Measurements from ENCODE around the gene LRFN4. TPM values are rescaled to one million over a fixed set of nuclear protein-coding genes. Genes with fewer than 3 reads are reported as not detected.

The LRFN4 gene
- polyA plus RNA-seq, 10 donors: 13.7 to 26.0 (median 19.0) TPM

DNA sequence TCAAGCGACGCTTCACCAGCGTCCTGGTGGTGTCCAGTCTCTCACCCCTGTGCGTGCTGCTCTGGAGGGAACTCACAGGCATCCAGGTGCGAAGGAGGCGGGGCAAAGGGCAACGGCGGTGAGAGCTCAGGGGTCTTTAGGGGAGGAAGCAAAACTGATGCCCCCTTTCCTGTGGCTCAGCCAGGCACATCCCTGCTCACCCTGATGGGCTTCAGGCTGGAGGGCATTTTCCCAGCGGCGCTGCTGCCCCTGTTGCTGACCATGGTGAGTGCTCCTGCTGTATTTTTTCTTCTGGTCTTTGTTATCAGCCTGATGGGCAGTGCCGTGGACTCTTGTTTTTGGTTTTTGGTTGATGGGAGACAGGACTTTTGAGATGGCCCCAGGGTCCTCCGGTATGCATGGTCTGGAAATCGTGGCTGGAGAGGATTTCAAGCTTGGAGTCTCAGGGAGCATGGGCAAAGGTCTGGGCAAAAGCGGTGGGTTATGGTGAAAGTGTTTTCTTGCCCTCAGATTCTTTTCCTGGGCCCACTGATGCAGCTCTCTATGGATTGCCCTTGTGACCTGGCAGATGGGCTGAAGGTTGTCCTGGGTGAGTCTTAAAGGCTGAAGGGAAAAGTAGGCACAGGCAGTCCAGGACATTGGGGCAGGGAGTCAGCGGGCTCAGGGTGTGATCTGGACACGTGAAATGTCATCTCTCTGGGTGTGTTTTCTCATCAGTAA lies 12.9 kb upstream of the LRFN4 start:
- DNase-seq: no peak

DNA sequence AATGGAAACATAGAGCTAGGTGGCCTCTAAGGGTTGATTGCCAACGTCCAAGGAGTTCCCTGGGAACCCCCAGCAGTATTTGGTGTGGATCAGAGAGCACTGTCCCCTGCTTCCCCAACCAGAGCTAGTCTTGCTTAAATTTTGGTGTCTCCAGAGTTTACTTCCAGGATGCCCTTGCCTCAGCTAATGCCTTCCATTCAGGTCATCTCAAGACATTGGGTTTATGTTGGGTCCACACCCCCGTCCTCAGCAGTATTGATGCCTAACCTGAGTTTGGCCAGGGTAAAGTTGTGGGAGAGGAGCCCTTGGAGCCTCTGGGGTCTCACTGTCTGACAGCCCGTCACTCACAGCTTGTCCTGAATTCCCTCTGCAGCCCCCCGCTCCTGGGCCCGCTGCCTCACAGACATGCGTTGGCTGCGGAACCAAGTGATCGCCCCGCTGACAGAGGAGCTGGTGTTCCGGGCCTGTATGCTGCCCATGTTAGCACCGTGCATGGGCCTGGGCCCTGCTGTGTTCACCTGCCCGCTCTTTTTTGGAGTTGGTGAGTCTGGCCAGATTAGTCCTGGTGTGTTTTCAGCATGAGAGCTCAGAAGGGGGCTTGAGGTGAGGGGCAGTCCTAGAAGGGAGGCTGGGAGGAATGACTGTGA lies 12.2 kb upstream of the LRFN4 start:
- DNase-seq: no peak

DNA sequence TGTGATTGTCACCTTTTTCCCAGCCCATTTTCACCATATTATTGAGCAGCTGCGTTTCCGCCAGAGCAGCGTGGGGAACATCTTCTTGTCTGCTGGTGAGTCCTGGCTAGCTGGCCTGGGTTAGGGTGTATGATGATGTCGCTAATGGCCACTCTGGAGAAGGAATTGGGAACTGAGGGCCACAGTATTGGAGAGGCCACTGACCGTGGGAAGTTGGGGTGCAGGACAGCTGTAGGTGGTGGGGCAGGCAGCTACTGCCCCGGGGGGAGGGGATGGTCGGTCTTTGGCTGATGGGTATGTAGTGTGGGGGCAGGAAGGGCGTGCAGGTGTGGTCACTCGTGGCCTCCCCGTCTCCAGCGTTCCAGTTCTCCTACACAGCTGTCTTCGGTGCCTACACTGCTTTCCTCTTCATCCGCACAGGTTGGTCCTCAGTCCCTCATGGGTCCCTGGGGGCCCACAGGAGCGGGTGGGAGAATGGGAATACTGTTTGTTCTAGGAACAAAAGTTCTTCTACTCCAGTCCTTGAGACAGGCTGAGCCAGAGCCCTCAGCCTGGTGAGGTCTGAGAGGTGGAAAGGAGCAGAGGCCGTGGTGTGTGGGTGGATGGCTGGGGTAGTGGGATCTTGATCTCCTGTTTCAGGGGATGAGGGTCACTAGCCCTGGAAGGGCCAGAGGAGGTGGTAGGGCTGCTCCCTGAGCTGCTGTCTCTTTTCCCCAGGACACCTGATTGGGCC lies 11.6 kb upstream of the LRFN4 start:
- no peak for DNase-seq

DNA sequence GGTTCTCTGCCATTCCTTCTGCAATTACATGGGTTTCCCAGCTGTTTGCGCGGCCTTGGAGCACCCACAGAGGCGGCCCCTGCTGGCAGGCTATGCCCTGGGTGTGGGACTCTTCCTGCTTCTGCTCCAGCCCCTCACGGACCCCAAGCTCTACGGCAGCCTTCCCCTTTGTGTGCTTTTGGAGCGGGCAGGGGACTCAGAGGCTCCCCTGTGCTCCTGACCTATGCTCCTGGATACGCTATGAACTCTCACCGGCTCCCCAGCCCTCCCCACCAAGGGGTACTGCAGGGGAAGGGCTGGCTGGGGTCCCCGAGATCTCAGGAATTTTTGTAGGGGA lies 11.0 kb upstream of the LRFN4 start:
- no peak for DNase-seq

DNA sequence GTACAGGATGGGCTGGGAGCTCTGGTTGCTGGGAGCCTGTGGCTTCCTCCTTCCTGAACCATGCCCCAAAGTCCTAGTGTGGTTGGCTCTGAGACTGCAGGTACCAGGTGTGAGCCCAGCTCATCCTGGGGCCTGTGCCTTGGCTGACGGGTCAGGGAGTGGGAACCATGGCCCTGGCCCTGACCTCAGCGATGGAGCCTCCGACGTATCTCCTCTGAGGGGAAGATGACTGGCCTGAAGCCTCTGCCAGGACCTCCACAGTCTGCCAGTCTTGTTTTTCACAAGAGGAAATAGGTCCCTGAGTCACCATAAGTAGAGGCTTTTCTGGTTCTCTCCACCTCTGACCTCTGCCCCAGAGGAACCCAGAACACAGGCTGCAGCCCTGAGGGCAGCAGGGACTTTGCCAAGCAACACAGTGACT lies 10.2 kb upstream of the LRFN4 start:
- no peak for DNase-seq

DNA sequence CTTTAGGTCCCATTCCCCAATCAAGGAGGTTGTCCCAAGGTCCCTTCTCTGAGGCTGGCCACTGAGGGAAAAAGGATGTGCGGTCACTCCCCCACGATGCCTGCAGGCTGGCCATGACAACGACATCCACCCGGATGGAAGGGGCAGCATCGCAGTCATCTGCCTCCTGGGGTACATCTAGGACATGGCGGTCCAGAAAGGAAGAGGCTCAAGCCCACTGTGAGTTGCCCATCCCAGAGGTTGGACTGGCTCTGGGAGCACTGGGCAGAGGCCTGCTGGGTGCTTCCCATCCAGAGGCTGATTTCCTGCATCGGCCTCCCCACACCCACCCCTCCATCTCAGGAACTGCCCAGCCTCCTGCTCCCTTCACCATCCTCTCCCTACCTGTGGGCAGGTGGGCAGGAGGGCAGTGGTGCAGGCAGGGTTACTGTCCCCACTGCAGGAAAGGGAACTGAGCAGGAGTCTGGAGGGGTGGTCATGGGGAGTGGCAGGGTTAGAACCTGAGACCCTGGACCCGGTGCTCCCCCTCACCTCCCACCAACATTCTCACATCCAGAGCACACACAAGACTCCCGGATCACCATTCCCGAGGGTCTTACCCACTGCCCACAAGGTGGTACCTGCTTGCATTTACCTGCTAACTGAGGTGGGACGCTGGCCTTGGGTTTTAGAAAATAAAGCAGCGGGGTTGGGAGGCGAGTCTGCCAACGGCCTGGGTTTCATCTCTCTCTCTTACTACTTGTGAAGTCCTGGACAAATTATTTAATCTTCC lies 9.2 kb upstream of the LRFN4 start:
- no peak for DNase-seq

DNA sequence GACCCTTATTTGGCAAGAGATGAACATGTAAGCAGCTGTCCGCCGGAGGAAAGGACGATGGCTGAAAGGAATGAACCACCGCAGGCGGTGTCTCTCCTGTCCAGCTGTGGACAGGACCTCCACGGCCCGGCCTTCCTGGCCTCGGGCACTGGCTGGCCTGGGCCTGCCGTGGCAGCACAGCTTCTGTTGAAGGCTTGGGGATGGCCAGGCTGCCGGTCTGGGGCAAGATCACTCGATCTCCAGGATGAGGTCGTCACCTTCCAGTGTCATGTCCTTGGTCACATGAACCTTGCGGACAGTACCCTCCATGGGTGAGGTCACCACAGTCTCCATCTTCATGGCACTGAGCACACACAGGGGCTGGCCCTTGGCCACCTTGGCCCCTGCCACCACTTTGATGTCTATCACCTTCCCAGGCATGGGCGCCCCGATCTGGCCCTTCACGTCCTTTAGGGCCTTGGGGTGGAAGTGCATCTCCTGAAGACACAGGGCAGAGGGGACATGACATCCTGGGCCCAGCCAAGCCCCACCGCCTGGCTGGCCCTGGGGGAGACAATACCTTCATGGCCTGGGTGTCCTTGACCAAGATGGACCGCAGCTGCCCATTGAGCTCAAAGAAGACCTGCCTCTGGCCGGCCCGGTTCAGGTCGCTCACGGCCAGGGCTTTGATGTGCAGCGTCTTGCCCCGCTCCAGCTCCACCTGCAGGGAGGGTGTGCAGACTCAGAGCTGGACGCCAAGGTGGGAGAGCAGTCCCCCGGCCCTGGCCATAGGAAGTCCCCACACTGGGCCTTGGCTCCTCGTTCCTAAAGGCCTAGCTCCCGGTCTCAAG lies 8.0 kb upstream of the LRFN4 start:
- DNase-seq: no peak

DNA sequence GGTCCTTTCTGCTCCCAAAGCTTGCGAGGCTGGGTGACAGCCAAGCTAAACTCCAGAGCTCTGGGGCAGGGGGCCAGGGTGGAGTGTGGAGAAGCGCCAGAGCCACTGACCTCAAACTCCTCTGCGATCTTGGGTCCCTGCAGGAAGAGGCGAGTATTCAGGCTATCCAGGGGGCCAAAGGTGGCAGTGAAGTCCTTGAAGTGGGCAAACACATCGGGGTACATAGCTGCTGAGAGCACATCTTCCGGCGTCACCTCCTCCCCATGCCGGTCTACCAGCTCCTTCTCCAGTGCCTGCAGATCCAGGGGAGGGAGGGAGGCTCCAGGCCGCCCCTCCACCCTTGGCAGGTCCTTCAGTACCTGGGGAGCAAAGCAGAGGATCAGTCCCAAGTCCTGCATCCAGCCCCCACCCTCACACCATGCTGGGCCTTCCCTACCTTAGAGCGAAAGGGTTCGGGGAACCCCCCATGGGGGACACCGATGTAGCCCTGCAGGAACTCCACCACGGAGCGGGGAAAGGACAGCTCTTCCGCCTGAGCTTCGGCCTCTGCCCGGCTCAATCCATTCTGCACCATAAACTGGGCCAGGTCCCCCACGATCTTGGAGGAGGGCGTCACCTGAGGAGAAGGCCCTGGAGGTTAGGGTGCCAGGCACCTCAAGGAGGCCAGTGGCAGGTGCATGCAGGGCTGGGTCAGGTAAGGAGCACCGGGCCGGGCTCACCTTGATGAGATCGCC lies 7.2 kb upstream of the LRFN4 start:
- DNase-seq: no peak

DNA sequence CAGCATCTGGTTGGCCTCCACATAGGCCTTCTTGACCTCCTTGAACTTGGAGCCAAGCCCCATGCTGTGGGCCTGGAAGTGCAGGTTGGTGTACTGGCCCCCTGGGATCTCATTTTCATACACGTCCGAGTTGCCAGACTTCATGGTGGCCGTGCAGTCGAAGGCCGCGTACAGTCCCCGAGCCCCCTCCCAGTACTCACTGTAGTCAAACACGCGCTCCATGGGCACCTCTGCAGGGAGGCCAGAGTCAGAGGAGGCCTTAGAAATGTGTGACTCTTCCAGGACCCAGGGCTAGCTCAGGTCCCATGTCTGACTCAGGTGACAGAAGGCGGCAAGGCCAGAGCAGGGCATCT lies 6.7 kb upstream of the LRFN4 start:
- no peak for DNase-seq

DNA sequence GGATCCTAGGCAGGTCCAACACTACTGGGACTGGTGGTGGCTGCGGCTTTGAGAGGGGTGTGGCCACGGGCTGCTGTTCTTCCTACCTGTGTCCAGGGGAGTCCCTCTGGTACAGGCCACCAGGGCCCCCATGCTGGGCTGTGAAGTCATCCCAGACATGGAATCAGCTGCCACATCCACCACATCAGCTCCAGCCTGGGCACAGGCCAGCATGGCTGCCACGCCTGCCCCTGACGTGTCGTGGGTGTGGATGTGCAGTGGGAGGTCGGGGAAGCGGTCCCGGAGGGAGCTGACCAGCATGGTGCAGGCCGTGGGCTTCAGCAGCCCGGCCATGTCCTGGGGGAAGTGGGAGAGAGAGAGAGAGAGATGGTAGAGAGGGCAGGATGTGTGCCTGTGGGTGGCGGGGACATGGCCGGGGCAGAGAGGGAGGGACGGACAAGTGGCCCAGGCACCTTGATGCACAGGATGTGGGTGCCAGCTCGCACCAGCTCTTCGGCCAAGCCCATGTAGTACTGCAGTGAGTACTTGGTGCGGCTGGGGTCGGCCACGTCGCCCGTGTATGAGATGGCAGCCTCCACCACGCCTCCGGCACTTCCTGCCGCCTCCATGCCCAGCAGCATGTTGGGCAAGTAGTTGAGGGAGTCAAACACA lies 6.2 kb upstream of the LRFN4 start:
- DNase-seq: no peak

DNA sequence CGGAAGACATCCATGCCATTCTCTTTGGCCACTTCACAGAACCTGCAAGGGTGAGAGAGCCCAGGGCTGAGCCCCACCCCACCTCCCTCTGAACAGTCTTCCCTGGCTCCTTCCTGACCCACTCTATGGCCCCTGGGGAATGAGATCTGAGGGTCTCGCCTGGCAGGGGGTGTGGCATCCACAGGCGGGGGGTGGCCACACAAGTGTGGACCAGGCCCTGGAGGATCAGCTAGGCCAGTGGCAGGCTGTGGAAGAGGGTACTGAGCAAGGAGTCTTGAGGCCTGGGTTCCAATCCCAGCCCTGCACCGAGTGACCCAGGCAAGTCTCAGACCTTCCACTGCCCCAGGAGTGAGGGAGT lies 5.6 kb upstream of the LRFN4 start:
- no peak for DNase-seq

DNA sequence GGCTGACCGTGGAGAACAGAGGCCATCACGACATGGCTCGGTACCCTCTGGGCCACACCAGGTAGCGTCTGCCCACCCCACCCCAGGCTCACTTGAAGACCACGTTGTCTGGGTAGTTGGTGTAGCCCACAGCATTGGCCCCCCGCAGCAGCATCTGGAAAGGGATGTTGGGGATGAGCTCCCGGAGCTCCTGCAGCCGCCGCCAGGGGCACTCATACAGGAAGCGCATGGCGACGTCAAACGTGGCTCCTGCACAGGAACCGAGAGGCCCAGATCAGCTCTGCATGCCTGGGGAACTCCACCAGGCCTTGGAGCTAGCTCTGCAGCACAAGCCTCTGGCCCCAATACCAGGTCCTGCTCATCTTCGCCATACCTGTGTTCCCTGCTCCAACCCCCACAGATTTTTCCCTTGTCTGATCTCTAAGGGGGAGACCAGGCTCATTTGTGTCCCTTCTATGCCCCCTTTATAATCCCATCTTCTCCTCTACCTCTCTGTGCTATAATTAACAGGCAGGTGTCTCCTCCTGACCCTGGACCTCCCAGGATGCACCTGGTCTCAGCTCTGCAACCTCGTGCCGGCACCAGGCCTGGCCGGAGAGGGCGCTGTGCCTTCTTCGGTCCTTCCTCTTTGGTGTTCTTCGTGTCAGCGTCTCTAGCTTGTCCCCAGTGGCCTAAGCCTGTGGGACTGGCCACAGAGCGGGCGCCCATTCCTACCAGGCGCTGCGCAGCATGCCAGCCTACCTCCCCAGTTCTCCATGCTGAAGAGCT lies 5.0 kb upstream of the LRFN4 start:
- DNase-seq: no peak

DNA sequence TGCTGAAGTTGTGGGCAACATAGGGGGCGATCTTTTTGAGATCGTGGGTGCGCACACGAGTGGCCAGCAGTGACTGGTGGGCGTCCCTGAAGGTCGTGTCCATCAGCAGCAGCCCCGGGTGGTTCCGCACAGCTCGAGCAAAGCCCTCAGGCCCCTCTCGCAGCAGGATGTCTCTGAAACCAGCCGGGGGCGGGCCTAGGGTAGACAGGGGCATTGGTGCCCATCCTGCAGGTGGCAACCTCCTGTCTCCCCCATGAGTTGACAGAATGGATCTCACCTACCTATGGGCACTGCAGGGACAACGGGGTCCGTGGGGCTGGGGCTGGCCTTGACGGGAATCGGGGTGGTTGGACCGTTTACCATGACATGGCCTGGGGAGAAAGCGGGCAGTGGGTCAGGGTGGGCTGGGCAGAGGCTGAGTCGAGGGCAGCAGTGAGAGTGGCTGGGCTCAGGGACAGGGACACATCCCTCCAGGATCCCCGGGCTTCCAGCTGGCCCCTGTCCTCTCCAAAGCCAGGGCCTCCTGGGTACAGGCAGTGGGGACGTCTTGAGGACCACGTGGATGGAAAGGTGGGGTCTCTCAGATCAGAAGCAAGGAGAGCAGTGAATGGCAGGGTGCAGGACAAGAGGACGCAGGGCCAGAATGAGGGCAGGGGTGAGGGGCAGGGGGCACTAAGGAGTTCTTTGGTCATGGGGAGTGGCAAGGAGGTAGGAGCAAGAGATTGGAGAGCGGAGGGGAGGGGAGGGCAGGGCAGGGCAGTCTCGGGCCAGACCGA lies 4.2 kb upstream of the LRFN4 start:
- DNase-seq: no peak

DNA sequence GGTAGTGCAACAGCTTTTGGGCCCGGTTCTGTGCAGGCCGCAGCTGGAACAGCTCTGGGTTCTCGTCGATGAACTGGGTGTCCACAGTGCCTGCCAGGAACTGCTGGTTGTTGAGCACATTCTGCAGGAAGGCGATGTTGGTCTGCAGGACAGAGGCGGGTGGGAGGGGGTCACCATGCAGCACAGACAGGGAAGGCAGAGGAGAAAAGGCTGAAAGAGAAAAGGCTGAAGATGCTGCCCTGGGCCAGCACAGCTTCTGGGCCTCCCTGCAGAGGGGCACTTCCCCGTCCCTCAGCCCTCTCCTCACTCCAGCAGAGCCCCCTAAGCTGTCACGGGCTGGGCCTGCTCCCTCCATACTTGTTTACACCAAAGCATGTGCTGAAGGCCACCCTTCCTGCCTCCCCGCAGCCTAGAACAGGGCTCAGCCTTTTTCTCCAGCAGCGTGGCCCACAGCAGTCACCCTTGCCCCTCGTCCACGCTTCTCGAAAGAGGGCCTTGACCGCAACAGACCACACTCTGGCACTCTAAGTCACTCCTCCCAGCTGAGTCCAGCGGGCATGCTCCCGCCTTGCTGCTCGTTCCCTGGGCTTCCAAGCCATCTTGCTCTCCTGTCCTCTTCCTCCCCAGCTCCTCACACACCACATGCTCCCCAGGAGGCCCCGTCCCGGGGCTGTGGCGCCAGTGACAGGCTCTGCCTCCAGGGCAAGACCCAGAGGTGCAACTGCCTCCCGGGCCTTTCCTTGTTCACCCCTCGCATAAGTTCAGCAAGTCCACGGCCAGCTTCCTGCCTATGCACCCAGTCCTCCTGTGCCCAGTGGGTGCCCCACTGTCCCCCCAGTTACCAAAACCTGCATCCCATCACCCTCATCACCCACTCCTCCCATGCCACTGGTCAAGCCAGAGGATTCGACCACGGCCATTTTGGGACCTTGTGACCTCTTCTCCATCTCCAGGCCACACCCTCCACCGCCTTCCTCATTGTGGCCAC lies 3.3 kb upstream of the LRFN4 start:
- no peak for DNase-seq

DNA sequence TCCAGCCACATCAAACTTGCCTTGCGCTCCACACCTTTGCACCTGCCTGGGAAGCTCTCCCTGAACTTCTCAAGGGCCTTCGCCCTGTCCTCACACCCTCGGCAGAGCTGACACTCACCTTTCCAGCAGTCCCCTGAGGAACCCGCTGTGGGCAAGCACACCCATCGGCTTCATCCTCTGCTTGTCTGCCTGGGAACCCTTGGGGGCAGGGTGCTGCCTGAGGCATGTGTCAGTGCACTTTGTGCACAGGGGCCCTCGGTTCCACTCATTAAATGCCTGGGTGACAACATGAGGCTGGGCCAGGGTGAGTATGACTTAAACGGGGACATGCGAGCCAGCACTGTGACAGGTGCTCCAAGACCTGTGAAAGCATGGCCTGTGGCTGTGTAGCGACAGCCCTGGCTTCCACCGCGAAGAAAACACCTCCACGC lies 2.6 kb upstream of the LRFN4 start:
- no peak for DNase-seq

DNA sequence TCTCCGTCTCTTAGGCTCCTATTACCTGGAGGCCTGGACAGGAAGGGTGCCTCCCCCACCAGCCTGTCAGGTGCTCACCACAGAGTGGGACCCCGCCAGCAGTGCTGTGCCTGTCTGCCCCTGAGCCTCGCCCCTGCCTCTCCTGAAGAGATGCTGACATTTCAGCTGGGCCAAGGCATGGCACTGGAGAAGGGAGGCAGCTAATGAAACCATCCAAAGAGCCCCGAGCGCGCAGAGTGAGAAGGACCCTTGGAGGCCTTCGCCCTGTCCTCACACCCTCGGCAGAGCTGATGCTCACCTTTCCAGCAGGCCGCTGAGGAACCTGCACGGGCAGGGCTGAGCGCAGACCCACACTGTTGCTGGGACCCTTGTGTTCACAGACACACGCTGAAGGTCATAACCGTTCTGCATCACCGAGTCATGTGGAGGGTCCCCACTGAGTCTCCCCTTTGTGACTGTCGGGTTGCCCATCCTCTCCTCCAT lies 2.1 kb upstream of the LRFN4 start:
- DNase-seq: no peak

All from muscle of back (tissue), 11 donors.